Measurements from ENCODE around the gene ASPM. TPM values are rescaled to one million over a fixed set of nuclear protein-coding genes. Genes with fewer than 3 reads are reported as not detected.

ASPM gene
- total RNA-seq, result 16.6 TPM

GRCh38 chr1:197146101-197147095, at the start of gene ASPM:
Gene ASPM, minus strand, starts transcription at chr1:197146669. Its CDS starts 232 bp downstream, at chr1:197146437.

GRCh38 chr1:197066719-197067456, 79.6 kb downstream of the ASPM start, which contains the start of gene F13B:
Gene F13B, minus strand, starts transcription at chr1:197067260. Its CDS starts 37 bp downstream, at chr1:197067223.

Other genes with a start within 250 kb of the ASPM start
- not detected for gene CFHR2, start 202.9 kb downstream of the ASPM start, total RNA-seq
- gene CFHR5, start 169.1 kb downstream of the ASPM start, total RNA-seq, result not detected
- gene F13B, start 79.4 kb downstream of the ASPM start, total RNA-seq, result not detected
- gene ZBTB41, start 54.6 kb upstream of the ASPM start, total RNA-seq, result 62.6 TPM
- gene CRB1, start 121.6 kb upstream of the ASPM start, total RNA-seq, result 58.2 TPM

All from parietal lobe (tissue), 1 donor.